GM20431 (cell line): ENCODE data around the gene TMEM86A.

ENCODE experiments used
- in situ Hi-C: fragments of 300-500 bp; cut with MseI, MboI; formaldehyde crosslinking; loops from one replicate; pipeline ENCODE4 v1.15.0; 2020; ENCODE audit warnings: low sequenced_read_pairs; ENCODE audit not compliant: unreplicated experiment

Gene TMEM86A

DNA sequence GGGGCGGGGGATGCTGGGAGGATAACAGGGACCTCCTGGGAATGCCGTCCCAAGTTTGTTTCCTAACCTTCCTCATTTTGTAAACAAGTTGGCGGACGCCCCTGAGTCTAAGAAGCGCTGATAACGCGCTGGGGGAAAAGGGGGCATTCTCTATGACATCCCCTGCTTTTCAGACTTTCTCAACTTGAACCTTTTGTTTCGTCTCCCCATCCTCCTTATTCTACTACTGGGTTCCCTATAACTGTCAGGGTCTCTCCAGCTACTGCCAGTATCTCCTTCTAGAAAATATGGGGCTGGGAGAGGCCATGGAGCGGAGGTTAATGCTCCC lies 654 bp downstream of the TMEM86A start:
- in situ Hi-C loops = no loop called here

DNA sequence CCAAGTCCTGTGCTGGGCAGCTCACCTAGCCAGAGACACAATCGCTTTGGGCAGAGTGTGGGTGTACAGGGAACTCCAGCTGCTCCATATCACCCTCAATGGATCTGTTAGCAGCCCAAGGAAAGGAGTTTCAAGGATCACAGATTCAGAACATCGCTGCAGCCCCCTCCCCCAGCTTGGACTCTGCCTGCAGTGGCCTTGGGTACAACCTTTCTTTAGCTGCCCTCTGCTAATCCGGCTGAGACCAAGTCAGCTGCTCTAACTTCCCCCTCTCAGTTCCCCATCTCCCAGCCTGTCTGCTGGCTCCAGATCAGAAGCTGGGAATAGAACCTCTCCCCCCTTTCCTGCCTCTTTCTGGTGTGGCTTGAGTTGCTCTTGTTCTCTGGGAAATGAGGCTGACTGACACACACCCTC lies 1.3 kb downstream of the TMEM86A start:
- in situ Hi-C loops = no loop called here

DNA sequence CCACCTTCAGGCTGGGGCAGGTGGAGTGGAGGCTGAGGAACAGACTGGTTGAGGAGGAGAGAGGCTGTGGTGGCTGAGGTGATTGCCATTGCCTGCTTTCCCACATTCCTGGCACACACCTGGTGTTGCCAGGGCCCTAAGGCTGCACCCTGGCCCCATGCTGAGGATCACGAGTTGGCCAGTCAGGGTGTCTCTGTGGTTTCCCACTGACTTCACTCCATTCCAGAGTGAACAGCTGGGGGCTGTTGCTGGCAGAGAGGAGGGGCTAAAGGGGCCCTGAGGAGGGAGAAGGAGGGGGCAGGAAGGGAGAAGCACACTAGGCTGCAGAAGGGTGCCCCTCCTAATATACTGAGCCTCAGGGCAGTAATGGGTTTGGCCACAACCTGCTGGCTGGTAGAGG lies 1.8 kb downstream of the TMEM86A start:
- in situ Hi-C loops = no loop called here

DNA sequence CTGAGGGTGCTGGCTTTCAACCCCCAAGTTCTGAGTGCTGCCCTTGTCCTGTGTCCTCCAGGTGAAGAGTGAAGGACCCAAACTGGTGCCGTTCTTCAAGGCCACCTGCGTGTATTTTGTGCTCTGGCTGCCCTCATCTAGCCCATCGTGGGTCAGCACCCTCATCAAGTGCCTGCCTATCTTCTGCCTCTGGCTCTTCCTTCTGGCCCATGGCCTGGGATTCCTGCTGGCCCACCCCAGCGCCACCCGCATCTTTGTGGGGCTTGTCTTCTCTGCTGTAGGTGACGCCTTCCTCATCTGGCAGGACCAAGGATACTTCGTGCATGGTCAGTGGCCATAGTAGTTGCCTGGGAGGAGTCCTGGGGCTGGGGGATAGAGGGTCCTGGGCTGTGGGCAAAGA lies 2.3 kb downstream of the TMEM86A start:
- in situ Hi-C loops = no loop called here

DNA sequence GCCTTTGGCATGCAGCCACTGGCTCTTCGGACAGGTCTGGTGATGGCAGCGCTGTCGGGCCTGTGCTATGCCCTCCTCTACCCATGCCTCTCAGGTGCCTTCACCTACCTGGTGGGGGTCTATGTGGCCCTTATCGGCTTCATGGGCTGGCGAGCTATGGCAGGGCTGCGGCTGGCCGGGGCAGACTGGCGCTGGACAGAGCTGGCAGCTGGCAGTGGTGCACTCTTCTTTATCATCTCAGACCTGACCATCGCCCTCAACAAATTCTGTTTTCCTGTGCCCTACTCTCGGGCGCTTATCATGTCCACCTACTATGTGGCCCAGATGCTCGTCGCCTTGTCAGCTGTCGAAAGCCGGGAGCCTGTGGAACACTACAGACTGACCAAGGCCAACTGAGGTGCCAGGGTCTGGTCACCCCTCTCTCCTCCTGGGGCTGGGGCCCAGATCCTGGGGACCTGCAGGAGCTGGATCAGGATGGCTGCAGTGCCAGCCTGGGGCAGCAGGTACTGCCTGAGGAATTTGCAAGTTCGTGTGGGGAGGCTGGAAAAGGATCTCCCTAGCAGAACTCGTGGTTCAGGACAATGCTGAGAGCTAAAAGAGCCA lies 3.1 kb downstream of the TMEM86A start:
- in situ Hi-C loops = no loop called here

DNA sequence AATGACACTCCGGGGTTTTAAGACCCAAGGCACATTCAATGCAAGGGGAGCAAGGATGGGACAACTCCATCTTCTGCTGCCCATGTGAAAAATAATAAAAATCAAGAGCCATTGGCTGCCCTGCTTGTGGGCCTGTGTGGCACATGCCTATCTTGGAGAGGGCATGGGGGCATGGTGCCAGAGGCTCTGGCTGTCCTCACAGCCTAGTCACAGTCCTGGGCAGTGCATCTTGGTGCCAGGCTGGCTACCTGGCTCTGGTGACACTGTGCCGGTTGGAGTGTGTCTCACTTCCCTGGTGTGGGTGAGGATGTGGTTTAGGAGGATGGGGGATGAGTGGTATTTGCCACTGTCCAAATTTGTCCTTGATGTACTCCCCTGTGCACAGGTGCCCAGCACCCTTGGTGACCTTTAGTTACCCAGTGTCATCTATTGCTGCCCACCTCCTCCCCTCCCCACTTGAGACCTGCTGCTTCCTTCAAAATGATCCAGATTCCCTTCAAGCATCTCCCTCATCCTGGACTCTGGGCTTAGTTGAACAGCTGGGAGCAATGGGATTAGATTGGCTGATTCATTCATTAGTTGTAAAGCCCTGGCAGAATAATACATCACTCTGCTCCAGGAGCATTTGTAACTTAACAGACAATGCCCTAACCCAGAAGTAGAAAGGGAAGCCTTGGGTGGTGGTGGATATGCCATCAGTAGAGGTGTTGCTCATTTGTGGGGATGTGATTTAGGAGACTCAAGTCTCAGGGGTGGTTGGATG lies 4.6 kb downstream of the TMEM86A start:
- in situ Hi-C loops = no loop called here

DNA sequence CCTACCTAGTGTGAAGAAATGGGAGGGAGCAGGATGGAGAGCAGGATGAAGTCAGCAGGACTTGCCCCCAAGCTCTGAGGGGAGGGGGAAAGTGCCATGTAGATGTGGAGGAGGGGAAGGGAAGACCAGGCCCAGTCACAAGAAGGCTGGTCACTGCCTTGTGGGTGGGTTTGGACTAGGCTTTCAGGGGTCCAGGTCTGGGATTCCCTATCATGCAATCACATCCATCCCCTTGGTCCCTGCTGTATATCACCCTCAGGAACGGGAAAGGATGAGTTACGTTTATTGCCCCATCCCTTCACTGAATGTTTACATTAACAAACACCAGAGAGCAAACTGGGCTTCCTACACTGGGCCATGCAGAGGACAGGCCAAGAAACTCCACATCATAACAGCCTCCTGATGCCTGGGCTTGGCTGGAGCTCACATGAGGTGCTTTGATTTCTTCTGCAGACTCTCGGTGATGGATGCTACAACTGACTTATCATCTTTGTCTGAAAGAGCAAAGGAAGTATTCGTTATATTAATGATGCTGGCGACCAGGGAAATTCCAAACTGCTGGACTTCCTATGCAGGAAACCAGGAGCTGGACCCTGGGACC lies 5.6 kb downstream of the TMEM86A start:
- in situ Hi-C loops = no loop called here

DNA sequence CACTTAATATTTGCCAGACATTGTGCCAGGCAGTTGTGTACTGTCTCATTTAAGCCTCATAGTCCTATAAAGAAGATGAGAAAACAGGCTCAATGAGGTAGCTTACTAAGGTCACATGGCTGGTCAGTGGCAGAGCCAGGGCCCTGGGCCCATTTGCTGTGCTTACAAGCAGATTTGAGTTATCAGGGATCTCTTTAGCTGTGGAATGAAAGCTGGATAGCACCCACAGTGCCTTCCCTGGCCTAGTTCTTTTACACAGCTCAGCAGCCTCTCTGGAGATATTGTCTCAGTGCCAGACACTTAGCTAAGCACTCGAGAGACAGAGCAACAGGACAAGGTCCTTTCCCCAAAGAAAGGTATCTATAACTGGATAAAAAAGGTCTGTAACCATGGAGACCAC lies 6.1 kb downstream of the TMEM86A start:
- in situ Hi-C loops = no loop called here

DNA sequence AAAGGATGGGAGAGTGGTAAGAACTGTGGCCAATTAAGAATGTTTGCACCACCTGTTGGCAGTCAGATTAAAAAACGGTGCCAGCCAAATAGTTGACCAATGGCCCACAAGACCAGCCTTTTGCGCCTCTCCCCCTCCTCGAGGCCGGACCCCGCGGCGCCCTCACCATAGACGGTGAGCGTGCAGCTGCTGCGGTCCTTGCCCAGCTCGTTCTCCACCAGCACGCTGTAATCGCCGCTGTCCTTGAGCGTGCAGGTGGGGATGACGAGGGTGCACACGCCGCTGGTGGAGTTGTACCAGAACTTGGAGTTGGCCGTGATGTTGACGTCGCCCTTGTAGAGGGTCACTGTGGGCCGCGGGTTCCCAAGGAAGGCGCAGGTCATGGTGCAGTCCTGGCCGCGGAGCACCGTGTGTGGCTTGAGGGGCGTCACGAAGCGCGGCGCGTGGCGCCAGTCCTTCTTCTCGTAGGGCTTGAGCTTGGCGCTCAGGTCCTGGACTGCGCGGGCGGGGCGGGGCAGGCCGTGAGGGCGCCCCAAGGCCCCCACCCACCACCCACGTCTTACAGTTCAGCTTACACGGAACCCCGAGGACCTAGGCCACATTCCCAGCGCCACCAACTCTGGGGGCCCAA lies 7.2 kb downstream of the TMEM86A start:
- in situ Hi-C loops = no loop called here

DNA sequence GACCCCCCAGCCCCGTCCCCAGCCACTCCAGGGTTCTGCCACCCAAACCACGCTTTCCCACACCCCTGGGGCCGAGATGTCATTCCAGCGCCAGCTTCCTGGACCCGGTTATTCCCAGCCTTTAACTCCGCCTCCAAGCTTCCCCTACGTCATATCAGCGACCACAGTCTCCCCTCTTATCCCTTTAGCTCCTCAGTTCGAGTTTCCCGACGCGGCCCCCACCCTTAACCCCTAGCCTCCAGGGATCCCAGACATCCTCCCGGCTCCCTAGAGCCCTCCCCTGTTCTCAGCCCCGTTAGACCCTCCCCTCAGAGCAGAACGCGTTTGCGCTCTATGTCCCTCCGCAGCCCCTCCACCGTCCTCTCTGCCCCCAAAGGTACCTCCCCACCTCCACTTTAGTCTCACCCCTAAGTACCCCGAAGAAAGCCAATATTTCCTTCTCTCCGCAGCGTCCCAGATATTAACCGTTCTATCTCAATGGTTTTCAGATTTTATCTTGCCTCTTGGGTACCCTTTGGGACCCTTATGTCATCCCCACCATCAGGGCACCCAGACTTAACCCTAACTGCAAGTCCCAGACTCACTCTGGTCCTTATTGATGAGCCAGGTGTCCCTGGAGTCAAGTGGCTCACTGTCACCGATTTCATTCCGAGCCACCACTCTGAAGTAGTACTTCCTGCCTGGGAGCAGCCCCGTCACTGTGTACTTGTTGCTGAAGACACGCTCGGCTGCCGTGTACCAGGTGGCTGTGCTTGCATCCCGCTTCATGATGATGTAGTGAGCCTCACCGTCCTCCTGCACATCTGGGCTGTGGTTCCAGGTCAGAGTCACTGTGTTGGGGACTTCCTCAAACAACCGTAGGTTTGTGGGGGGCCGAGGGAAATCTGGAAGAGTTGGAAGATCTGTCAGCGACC lies 8.0 kb downstream of the TMEM86A start:
- in situ Hi-C loops = no loop called here

DNA sequence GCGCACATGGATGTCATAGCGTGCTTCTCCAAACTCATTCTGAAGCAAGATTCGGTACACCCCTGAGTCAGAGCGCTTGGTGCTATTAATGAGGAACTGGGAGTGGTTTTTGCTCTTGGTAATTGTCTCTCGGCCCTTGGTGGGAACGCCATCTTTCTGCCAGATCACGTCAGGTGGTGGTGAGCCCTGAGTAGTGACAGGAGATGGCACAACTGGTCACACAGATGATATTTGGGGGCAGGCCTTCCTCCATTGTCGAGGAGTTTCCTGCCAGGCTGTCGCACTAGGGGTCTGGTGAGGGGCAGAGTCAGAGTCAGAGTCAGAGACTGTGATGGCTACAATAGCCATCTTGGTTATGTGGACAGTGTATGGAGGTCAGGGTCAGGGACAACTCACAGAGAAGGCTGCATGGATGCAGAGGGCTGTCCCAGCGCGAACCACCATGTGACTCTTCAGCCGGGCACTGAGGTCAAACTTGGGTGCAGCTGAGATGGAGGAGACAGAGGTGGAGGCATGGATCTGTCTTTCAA lies 9.3 kb downstream of the TMEM86A start:
- in situ Hi-C loops = no loop called here

DNA sequence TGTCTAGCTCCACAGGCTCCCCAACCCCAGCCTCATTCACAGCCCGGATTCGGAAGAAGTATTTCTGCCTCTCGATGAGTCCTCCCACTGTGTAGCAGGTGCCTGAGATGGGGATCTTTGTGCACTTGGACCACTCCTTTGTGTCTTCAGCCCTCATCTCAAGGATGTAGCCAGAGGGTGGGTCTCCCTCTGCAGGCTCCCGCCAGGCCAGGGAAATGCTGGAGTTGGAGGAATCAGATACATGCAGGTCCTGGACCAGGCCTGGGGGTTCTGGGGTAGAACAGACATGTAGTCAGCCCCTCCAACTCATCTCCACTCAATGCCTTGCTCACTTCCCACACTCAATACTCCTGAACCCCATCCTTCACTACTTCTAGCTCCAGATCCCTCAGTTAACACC lies 10.8 kb downstream of the TMEM86A start:
- in situ Hi-C loops = no loop called here

DNA sequence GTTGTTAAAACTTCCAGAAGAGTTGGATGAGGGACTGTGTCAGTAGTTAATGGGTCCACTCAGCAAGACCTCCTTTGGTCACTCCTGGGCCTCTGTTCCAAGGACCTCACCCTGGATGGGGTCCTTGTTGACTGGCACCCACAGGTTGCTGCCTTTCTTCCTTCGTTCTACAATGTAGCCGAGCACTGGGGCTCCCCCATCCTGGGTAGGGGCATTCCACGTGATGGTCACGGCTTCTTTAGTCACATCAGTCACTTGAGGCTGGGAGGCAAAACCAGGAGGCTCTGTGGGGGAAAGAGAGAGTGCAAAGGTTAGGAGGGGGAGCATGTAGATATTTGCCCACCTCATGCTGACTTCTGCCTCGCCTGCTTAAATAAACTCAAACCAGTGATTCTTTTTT lies 12.0 kb downstream of the TMEM86A start:
- in situ Hi-C loops = no loop called here

DNA sequence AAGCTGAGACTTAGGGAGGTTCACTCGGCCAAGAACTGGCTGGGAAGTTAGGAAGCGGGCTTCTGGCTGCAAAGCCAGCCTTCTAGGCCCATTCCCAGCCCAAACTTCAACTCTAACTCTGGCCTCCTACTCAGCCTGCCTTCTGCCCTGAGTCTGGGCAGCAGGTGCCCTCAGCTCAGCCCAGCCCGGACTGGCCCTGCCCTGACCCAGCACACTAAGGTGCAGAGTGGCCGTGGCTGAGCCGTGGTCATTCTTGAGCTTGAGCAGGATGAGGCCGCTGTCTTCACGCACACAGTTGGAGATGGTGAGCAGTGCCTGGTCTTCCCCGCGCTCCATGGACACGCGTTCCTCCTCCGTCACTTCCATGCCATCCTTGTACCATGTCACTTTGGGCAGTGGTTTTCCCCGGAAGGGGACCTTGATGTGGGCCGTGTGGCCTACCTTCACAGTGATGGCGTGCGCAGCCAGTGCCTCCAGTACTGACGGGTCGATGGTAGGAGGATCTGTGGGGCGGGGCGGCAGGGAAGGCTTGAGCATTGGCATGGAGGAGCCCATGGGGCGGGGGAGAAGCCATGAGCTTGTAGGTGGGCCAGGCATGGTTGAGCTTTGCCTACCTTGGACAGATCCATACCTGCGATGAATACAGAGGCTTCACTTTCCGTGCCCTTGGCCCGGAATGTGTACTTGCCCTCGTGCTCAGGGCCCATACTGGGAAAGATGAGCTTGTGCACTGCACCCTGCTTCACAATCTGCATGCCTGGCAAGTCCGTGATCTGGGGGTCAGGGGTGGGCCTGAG lies 15.3 kb downstream of the TMEM86A start:
- in situ Hi-C loops = no loop called here

DNA sequence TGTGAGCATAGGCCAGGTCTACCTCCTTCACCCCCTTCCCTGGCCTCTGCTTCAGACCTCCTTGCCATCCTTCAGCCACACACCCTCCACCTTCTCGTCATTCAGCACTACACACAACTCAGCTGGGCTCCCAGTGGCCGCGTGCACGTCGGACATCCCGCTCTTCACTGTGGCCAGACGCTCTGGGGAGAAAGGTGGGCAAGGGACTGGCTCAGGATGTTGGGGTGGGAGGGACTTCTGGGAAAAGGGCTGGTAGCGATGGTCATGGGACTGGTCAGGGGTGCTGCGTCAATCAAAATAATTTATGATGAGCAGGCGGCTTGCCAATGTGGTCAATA lies 15.8 kb downstream of the TMEM86A start:
- in situ Hi-C loops = no loop called here

DNA sequence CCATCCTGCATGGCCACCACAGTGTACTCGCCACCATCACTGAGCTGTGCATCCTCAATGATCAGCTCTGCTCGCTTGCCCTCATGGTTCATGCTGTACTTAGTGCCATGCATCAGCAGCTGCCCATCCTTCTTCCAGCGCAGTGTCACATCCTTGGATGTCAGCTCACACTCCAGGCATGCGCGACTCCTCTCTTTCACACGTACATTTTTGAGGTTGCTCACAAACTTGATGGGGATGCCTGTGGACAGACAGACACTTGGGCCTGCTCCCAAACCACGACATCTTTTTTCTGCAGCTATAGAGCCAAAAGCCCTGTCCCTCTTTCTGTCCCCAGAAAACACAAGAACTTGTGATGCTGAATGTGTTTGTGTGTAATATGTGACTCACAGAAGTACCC lies 16.9 kb downstream of the TMEM86A start:
- in situ Hi-C loops = no loop called here

DNA sequence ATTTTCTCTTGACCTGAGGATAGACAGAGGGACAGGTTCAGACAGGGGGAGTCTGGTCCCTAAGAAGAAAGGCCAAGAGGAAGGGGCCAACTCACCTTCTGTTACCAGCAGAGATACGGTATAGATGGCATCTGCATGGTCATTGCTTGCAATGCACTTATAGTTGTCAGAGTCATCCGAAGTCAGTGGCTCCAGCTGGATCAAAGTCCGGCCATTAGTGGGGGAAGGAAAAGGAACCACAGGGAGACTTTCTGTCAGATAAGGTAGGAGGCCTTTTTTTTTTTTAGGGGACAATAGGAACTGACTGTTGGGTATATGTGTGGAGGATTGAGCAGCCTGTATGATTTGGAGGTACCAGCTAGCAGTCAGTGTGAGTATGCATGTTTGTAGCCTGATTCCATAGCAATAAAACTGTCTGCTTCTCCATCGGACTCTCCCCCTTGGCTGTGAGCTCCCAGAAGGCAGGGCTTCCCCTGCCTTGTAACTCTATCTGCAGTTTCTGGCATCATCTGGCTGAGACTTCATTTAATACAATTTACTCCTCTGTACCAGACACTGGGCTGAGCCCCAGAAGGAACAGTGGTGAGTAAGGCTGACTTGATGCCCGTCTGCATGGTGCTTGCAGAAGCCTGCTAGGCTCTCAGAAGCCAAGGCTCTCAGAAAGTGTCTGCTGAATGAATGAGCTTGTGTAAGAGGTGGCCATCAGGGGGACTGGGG lies 21.7 kb downstream of the TMEM86A start:
- in situ Hi-C loops = no loop called here

DNA sequence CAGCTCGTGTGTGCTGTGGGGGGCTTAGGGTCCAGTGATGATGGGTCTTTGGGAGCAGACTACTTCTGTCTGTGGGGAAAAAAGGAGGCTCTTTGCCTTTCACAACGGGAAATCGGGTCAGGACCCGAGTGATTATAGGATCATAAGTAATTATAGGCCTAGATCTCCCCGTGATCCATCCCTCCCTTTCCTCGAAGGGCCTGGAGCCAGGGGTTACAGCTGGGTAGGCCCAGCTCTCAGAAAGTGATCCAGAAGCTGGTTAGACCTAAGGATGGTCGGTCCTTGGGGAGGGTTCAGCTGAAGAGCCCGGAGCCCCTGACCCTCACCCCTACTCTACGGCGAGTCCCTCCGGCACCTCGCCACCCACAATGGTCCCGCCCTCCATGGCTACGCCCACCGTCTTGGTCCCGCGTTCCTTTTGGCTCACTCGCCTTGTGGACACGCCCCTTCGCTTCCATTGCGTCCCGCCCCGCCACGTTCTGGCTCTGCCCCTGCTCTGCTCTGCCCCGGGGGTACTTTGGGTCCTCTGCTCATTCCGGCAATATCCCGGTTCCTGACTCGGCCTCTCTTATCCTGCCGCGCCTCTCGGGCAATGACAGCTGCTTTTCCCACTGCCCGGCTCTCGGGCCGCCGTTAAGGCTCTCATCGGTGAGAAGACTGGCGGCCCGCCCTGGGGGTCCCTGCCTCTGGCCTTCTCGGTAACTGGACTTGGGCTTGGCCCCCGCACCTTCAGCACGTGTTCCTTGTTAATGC lies 22.4 kb downstream of the TMEM86A start:
- in situ Hi-C loops = no loop called here
